Hepatocyte (in vitro differentiated cells): Measurements from ENCODE around the gene CAMK2G.

Source experiments
- EZH2 ChIP-seq: fragments of 200-600 bp; sonication (generic); IDR thresholded peaks from 2 replicates; pipeline ENCODE4 v1.6.1; 2016; ENCODE audit warnings: antibody characterized with exemption, mild to moderate bottlenecking, borderline replicate concordance
- TF ChIP-seq, protein P1 (sequence below): fragments of 200-600 bp; sonication (generic); IDR thresholded peaks from 2 replicates; pipeline ENCODE4 v1.5.1; 2016; ENCODE audit warnings: antibody characterized with exemption, mild to moderate bottlenecking; ENCODE audit not compliant: poor library complexity

DNA sequence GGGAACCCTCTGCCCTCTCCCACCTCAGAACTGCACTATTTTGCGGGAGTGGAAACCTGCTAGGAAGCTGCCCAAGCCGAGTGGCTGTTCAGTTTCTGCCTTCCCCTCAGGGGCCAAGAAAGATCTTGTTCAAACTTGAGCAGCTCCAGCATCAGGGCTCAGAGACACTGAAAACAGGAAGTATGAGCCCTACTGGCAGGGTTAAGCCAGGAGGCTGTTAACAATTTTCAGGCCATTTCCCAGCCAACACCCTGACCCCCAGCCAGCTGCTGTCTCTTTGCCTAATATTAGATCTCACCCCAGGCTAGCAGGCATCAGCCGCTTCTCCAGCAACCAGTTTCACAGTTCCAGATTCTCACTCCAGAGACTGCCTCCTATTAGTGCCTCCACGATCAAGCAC is 45.7 kb upstream of the CAMK2G start:
- TF ChIP-seq, protein P1, sequence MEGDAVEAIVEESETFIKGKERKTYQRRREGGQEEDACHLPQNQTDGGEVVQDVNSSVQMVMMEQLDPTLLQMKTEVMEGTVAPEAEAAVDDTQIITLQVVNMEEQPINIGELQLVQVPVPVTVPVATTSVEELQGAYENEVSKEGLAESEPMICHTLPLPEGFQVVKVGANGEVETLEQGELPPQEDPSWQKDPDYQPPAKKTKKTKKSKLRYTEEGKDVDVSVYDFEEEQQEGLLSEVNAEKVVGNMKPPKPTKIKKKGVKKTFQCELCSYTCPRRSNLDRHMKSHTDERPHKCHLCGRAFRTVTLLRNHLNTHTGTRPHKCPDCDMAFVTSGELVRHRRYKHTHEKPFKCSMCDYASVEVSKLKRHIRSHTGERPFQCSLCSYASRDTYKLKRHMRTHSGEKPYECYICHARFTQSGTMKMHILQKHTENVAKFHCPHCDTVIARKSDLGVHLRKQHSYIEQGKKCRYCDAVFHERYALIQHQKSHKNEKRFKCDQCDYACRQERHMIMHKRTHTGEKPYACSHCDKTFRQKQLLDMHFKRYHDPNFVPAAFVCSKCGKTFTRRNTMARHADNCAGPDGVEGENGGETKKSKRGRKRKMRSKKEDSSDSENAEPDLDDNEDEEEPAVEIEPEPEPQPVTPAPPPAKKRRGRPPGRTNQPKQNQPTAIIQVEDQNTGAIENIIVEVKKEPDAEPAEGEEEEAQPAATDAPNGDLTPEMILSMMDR: no peak
- no peak for TF ChIP-seq EZH2
